SK-N-MC (cell line): ENCODE results near the gene UGT1A6.

Source experiments
- EZH2 ChIP-seq: fragments of 200-600 bp; sonication (generic); IDR thresholded peaks from one replicate; pipeline ENCODE4 v1.6.1; 2017; ENCODE audit warnings: antibody characterized with exemption
- FOXP2 ChIP-seq: optimal IDR thresholded peaks from 2 replicates; pipeline ENCODE3; 2011; ENCODE audit warnings: mild to moderate bottlenecking, moderate library complexity; ENCODE audit not compliant: insufficient read depth; ENCODE audit errors: extremely low read length, control extremely low read depth
- POLR2AphosphoS5 ChIP-seq: IDR thresholded peaks from 2 replicates; pipeline ENCODE4 v1.6.1; 2012; ENCODE audit warnings: mild to moderate bottlenecking, low read depth, low read length, borderline replicate concordance

DNA sequence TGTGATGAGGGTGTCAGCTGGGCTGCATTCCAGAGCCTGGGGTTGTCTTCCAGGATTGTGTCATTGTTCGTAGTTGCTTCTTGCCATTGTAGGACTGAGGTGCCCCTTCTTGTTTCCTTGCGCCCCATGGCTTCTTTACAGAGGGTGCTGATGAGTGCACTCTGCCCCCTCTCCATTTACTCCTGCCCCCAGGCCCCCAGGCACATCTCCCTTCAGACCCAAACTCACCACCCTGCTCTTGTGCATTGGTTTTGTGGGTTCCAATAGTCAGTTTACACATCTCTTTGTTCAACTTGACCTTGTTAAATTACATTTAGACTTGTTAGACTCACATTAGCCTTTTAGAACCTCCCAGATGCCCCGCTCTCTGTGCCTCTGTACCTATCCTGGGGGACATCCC is 128.5 kb downstream of the UGT1A6 start:
- TF ChIP-seq POLR2AphosphoS5: no peak
- TF ChIP-seq EZH2: no peak
- no peak for TF ChIP-seq FOXP2
